Measurements from ENCODE around the gene LIG3. TPM values are rescaled to one million over a fixed set of nuclear protein-coding genes. Genes with fewer than 3 reads are reported as not detected.

Gene LIG3
- total RNA-seq, 1 donor, result 31.0 TPM

DNA sequence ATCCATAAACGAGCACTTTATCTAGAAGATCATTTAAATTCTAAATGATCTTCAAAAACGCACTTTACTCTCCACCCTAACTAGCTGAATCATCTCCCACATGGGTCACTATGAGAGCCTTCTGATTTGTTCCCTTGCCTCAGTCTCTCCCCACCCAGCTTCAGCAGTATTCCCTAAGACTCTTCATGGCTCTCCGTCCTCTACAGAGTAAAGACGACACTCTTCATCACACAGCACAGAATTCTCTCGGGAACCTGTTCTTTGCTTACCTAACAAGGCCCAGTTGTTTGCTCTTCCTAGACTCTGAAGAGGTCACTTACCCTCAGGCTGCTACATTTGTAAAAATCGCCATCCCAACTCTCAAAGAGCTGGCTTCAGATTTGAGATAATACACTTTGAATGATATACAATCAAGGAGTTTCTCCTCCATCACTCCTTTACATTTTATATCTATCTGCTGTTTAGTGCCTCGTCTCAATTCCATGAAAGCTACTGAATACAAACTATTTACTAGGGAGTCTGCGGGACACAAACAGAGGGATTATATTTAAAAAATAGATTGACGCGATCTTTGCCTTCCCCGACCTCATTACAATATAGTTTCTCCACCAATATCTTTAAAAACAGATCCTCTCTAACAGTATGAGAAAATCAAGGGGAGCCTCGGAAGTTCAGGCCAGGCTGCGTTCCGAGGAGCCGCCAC lies 511 bp upstream of the LIG3 start:
- TF ChIP-seq, protein P1, sequence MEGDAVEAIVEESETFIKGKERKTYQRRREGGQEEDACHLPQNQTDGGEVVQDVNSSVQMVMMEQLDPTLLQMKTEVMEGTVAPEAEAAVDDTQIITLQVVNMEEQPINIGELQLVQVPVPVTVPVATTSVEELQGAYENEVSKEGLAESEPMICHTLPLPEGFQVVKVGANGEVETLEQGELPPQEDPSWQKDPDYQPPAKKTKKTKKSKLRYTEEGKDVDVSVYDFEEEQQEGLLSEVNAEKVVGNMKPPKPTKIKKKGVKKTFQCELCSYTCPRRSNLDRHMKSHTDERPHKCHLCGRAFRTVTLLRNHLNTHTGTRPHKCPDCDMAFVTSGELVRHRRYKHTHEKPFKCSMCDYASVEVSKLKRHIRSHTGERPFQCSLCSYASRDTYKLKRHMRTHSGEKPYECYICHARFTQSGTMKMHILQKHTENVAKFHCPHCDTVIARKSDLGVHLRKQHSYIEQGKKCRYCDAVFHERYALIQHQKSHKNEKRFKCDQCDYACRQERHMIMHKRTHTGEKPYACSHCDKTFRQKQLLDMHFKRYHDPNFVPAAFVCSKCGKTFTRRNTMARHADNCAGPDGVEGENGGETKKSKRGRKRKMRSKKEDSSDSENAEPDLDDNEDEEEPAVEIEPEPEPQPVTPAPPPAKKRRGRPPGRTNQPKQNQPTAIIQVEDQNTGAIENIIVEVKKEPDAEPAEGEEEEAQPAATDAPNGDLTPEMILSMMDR (IDR thresholded peaks at IDR 0.05; ENCODE audit: insufficient read depth, low read length), result no peak
- peak overlapping the region; percentile 76 for H3K4me3 ChIP-seq (ENCODE audit: low read depth, low read length)
- peak; percentile 22 for DNase-seq (ENCODE audit: low read depth)

- peak; percentile 83 for DNase-seq (ENCODE audit: low read depth)
- peak overlapping the region; percentile 76 for H3K4me3 ChIP-seq (ENCODE audit: low read depth, low read length)
- TF ChIP-seq, protein P1 (IDR thresholded peaks at IDR 0.05; ENCODE audit: insufficient read depth, low read length), result peak; percentile 55
Measured at GRCh38 chr17:34980681-34981537, 597 bp downstream of the LIG3 start.

GRCh38 chr17:34981538-34982241 lies 1.4 kb downstream of the LIG3 start:
- TF ChIP-seq, protein P1 (IDR thresholded peaks at IDR 0.05; ENCODE audit: insufficient read depth, low read length), result no peak
- DNase-seq (ENCODE audit: low read depth), result peak; percentile 28
- H3K4me3 ChIP-seq (ENCODE audit: low read depth, low read length), result peak overlapping the region; percentile 76

GRCh38 chr17:34987232-34987631 lies 6.9 kb downstream of the LIG3 start:
- no peak overlapping the region for H3K4me3 ChIP-seq (ENCODE audit: low read depth, low read length)
- TF ChIP-seq, protein P1 (IDR thresholded peaks at IDR 0.05; ENCODE audit: insufficient read depth, low read length), result no peak
- no peak for DNase-seq (ENCODE audit: low read depth)

DNA sequence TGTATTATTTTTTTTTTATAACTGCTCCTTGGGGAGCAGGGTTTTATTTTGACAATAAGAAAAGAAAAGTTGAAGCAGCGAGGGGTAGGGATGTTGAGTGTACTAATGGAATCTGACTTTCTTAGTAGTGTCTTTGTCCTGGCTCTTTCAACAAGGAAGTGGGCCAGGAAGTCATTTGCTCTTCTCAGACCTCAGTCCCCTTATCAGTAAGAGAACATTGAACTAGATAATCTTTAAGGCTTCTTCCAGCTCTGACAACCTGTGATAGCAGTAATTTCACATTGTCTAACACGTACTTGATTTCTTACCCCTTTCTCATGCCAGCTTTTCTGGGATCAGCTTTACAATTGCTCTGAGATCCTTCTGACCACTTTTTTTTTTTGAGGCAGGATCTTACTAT lies 8.3 kb downstream of the LIG3 start:
- H3K4me3 ChIP-seq (ENCODE audit: low read depth, low read length), result no peak overlapping the region
- no peak for DNase-seq (ENCODE audit: low read depth)
- TF ChIP-seq, protein P1 (IDR thresholded peaks at IDR 0.05; ENCODE audit: insufficient read depth, low read length), result no peak

DNA sequence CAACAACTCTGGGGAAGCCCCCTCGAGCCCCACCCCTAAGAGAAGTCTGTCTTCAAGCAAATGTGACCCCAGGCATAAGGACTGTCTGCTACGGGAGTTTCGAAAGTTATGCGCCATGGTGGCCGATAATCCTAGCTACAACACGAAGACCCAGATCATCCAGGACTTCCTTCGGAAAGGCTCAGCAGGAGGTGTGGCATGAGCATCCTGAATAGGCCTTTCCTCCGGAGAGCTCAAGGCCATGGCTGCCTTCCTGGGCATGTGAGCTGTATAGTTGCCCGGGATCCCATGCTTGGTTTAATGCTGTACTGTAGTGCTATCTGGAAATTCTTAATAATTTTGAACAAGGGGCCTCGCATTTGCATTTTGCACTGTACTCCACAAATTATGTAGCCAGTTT lies 9.2 kb downstream of the LIG3 start:
- TF ChIP-seq, protein P1 (IDR thresholded peaks at IDR 0.05; ENCODE audit: insufficient read depth, low read length), result no peak
- DNase-seq (ENCODE audit: low read depth), result no peak
- H3K4me3 ChIP-seq (ENCODE audit: low read depth, low read length), result no peak overlapping the region

Measured in fibroblast of the aortic adventitia (primary cell).